SH-SY5Y (cell line): ENCODE measurements around the gene MRAS.

Source experiments
- GATA2 ChIP-seq: IDR thresholded peaks from 2 replicates; pipeline ENCODE4 v1.6.1; 2011; ENCODE audit warnings: mild to moderate bottlenecking, low read depth, low read length
- GATA3 ChIP-seq: IDR thresholded peaks from 2 replicates; pipeline ENCODE4 v1.6.1; 2011; ENCODE audit warnings: low read depth, mild to moderate bottlenecking, low read length, moderate library complexity

DNA sequence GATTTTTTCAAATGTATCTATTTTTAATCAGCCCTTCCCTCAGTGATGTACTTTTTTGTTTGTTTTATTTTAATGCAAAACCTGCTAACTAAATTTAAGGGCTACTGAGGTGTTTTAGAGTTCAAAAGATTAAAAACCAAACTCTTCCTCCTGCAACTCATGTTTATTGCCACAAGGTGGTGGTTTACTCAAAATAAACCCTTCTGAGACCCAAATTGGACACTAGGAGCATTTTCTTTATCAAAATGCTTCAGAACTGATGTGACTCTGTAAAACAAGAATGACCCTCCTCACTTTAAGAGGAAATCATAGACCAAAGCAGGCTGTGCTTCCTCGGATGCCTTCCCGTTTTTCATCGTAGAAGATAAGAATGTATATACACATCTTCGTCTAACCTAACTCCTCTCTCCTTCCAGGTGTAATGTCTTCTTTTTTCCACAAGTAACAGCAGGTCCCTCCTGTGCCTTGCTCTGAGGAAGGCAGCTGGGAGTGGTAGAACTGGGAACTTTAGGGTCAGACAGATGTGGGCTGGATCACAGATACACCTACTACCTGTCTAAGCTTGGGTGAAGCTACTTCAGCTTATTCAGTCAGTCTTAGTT lies 15.8 kb upstream of the MRAS start:
- TF ChIP-seq GATA2 (no peak), GATA3 (no peak)
